ENCODE results near the gene GZMB.

GRCh38 chr14:24609655-24610344, 24.2 kb downstream of the GZMB start, which contains the start of gene GZMH:
- TF ChIP-seq CTCF (conservative IDR thresholded peaks at IDR 0.05; ENCODE audit: low read depth, low read length) = no peak
- no peak for TF ChIP-seq EZH2 (IDR thresholded peaks at IDR 0.05; ENCODE audit: borderline replicate concordance, low read depth, low read length, poor library complexity, severe bottlenecking)
